ENCODE data around the gene KRT10.

GRCh38 chr17:40810494-40810893 lies 11.9 kb downstream of the KRT10 start:
- no peak for TF ChIP-seq REST (IDR thresholded peaks at IDR 0.05)
- TF ChIP-seq, protein P1, sequence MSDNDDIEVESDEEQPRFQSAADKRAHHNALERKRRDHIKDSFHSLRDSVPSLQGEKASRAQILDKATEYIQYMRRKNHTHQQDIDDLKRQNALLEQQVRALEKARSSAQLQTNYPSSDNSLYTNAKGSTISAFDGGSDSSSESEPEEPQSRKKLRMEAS (IDR thresholded peaks at IDR 0.05), result no peak
- TF ChIP-seq CTCF (IDR thresholded peaks at IDR 0.05; ENCODE audit: low read depth, low read length, missing input control), result no peak
- no peak for TF ChIP-seq JUND (IDR thresholded peaks at IDR 0.05)
- TF ChIP-seq ZBTB33 (IDR thresholded peaks at IDR 0.05), result no peak
- TF ChIP-seq RAD21 (IDR thresholded peaks at IDR 0.05), result no peak
- TF ChIP-seq, protein P2, sequence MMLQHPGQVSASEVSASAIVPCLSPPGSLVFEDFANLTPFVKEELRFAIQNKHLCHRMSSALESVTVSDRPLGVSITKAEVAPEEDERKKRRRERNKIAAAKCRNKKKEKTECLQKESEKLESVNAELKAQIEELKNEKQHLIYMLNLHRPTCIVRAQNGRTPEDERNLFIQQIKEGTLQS (IDR thresholded peaks at IDR 0.05), result no peak
- TF ChIP-seq YY1 (IDR thresholded peaks at IDR 0.05), result no peak
